ENCODE measurements around the gene GPRIN1. TPM values are rescaled to one million over a fixed set of nuclear protein-coding genes. Genes with fewer than 3 reads are reported as not detected.

The GPRIN1 gene
- total RNA-seq, 2 experiments from 2014 or later, result 1.4 to 1.5 TPM

DNA sequence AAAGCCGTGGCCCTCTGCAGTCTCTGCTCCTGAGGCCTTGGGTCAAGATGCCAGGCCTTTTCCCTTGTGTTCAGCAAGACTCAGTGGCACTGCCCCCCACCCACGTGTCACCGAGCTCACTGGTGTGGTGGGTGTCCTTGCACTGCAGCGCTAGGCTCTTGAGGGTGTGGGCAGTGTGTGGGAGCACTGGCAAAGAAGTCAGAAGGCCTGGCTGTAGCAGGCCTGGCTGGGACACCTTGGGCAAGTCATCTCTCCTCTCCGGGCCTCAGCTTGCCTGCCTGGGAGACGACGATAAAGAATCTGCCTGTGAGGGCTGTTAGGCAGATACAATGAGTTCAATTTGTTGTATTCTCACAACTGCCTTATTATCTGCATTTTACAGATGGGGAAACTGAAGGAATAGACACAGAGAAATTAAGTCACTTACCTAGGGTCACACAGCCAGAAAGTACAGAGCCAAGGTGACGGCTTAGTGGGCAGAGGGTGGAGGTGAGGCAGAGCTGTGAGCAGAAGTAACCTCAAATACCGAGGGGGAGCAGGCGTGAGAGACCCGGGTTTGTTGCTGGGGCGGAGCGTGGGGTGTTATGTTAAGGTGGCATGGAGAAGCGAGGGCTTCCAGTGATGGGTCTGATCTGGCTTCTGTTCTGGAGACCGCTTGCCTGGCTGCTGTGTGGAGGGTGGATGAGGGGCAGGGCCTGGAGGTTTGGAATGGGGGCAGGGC is 38.7 kb upstream of the GPRIN1 start:
- intact Hi-C loops (cut with micrococcal nuclease), result loop anchor here (2.0 to 10.0 kb wide), 2 partner anchors 374 to 666 kb away; partner anchors contain the start of genes MXD3 and ZNF346
- Mint-ChIP-seq H3K9me3 (no peaks in the 10 kb centered on the region), H3K27ac (no peak overlapping the region), H3K4me1 (ENCODE audit: low read depth) (peaks cover 57% of the 10 kb centered on the region), H3K4me3 (peak overlapping the region; percentile 86), H3K27me3 (ENCODE audit: low read depth) (no peaks in the 10 kb centered on the region), H3K36me3 (ENCODE audit: low read depth) (peaks cover 5% of the 10 kb centered on the region)
- CTCF ChIA-PET, result interaction anchor here (7.0 kb wide), 1 partner anchor 10 kb away, joined by 69 read pairs; no protein-coding TSS in a partner anchor
- DNase-seq, result peak; percentile 20

DNA sequence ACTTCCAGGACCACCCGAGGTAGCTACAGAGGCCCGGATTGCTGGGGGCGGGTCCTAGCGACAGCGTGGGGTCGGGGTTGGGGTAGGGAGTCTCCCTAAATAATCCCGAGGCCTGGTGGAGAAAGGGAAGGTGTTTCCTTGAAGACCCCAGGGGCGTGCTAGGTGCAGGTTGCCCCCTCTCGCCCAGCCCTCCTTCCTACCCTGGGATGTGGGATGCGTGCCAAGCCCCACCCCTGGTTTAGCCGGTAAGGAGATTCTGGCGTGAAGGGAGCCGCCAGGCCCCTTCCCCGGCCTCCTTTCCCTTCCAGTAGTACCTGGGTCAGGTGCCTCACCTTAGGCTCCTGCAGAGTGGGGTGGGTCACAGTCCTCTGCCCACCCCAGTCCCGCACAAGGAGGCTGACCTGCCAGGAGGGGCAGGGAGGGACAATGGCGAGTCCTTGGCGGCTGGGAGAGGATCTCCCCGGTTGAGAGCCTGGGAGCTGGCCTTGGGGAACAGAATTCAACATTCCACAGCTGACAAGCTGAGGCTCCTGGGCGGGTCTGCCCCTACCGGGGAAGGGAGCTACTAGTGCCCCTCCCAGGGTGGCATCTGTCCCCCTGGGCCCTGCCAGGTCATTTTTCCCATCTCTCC is 38.0 kb upstream of the GPRIN1 start:
- Mint-ChIP-seq H3K27me3 (ENCODE audit: low read depth) (no peaks in the 10 kb centered on the region), H3K4me1 (ENCODE audit: low read depth) (peaks cover 51% of the 10 kb centered on the region), H3K27ac (no peak overlapping the region), H3K9me3 (no peaks in the 10 kb centered on the region), H3K36me3 (ENCODE audit: low read depth) (no peaks in the 10 kb centered on the region), H3K4me3 (peak overlapping the region; percentile 86)
- intact Hi-C loops (cut with micrococcal nuclease), result loop anchor here (1.0 to 10.0 kb wide), 9 partner anchors 29 to 667 kb away; partner anchors contain the start of genes CLTB, FAF2, HIGD2A and MXD3
- CTCF ChIA-PET, result interaction anchor here (7.0 kb wide), 1 partner anchor 11 kb away, joined by 69 read pairs; no protein-coding TSS in a partner anchor
- peak; percentile 30 for DNase-seq

DNA sequence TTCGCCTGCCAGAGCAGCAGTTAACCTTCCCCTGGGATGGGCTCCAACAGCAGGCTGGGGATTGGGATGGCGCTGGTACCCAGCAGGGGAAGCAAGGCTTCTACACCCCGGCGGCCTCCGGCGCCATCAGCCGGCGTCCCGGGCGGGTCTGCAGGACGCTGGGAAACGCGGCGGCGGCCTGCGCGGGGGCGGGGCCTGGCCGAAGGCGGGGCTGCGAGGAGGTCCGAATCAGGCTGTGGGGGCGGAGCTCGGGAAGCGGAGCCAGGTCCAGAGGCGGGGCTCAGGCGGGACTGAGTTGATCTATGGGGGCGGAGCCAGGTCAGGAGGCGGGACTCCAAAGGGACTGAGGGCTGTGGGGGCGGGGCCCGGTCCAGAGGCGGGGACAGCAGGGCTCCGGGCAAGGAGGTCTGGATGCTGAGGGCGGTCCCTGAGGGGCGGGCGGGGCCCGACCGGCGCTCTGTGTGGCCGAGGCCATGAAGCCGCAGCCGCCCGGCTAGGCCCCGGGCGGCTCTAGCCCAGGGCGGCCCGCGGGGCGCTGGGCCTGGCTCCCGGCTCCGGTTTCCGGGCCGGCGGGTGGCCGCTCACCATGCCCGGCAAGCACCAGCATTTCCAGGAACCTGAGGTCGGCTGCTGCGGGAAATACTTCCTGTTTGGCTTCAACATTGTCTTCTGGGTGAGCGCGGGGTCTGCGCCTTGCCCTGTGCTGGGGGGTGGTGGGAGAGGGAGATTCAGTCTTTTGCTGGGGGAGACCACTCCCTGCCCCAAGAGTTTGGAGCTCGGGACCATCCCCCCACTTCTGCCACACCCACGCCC is 37.3 kb upstream of the GPRIN1 start, which contains the start of gene TSPAN17:
Gene TSPAN17, plus strand, starts transcription at position 455 of the 813 bp plus-strand sequence. Its CDS starts 132 bp downstream, at position 587.
- H3K27ac Mint-ChIP-seq, result peak within 1 kb of the TSS; percentile 86
- H3K4me3 Mint-ChIP-seq, result peak within 1 kb of the TSS; percentile 86
- no peaks in the 10 kb centered on the region for H3K27me3 Mint-ChIP-seq (ENCODE audit: low read depth)
- intact Hi-C loops (cut with micrococcal nuclease), result loop anchor here (1.0 to 10.0 kb wide), 8 partner anchors 28 to 668 kb away; partner anchors contain the start of genes CLTB, FAF2, HIGD2A and MXD3
- no peaks in the 10 kb centered on the region for H3K36me3 Mint-ChIP-seq (ENCODE audit: low read depth)
- H3K9me3 Mint-ChIP-seq, result no peaks in the 10 kb centered on the region
- peak; percentile 100 for DNase-seq
- CTCF ChIA-PET, result interaction anchor here (0.6 to 7.0 kb wide), 4 partner anchors 12 to 519 kb away, joined by 4 to 69 read pairs (median 6); no protein-coding TSS in a partner anchor
- peaks cover 43% of the 10 kb centered on the region for H3K4me1 Mint-ChIP-seq (ENCODE audit: low read depth)

DNA sequence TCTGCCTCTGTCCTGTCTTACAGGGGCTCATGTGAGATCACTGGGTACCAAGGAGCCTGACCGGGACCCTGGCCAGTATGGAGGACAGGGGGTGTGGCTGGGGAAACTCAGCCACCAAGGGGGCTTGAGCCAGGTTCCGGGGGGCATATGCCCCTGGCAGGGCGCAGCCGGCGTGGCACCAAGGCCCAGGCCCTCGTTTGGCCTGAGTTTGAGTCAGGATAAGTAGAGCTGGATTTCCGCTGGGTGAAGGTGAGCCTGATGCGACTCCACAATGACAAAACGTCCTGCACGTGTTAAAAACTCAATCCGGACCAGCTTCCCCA is 36.7 kb upstream of the GPRIN1 start:
- CTCF ChIA-PET, result interaction anchor here (0.9 to 7.0 kb wide), 3 partner anchors 12 to 111 kb away, joined by 4 to 69 read pairs (median 6); no protein-coding TSS in a partner anchor
- intact Hi-C loops (cut with micrococcal nuclease), result loop anchor here (1.0 to 10.0 kb wide), 8 partner anchors 27 to 668 kb away; partner anchors contain the start of genes CLTB, FAF2, HIGD2A and MXD3
- Mint-ChIP-seq H3K36me3 (ENCODE audit: low read depth) (no peaks in the 10 kb centered on the region), H3K27ac (peak overlapping the region; percentile 86), H3K4me3 (peak overlapping the region; percentile 86), H3K4me1 (ENCODE audit: low read depth) (peaks cover 38% of the 10 kb centered on the region), H3K27me3 (ENCODE audit: low read depth) (no peaks in the 10 kb centered on the region), H3K9me3 (no peaks in the 10 kb centered on the region)
- no peak for DNase-seq

DNA sequence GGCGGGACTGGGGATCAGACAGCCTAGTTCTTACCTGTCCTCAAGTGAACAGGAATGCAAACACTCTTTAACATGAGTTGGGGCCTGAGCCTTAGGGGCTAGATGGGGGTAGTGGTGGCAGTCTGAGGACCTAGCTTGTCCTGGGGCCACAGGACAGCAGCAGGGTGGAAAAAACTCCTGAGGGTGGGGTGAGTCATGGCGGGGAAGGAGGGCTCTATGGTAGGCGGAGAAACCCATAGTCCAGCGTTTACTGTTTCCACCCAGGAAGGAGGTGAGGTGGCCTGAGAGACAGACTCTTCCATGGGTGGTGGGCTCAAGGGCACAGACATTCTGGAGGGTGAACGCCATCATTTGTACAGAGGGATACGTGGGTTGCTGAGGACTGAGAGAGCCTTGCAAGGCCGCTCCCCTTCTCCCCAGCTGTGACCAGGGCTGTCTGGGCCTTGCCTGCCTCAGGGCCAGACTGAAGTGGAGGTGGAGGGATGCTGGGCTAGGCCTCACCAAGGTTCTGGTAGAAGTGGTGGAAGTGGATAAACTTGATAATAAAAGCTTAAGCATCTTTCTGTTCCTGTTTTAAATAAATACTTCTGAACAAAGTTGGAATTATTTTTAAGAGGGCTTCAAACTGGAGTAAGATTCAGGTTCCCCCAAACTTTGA is 36.2 kb upstream of the GPRIN1 start:
- peak overlapping the region; percentile 86 for H3K4me3 Mint-ChIP-seq
- CTCF ChIA-PET, result interaction anchor here (1.3 to 7.0 kb wide), 2 partner anchors 13 to 111 kb away, joined by 4 to 69 read pairs; no protein-coding TSS in a partner anchor
- H3K27ac Mint-ChIP-seq, result peak overlapping the region; percentile 86
- no peaks in the 10 kb centered on the region for H3K9me3 Mint-ChIP-seq
- H3K4me1 Mint-ChIP-seq (ENCODE audit: low read depth), result peaks cover 35% of the 10 kb centered on the region
- H3K27me3 Mint-ChIP-seq (ENCODE audit: low read depth), result no peaks in the 10 kb centered on the region
- DNase-seq, result no peak
- H3K36me3 Mint-ChIP-seq (ENCODE audit: low read depth), result no peaks in the 10 kb centered on the region
- intact Hi-C loops (cut with micrococcal nuclease), result loop anchor here (2.0 to 10.0 kb wide), 2 partner anchors 109 to 669 kb away; partner anchors contain the start of genes MXD3 and RNF44

DNA sequence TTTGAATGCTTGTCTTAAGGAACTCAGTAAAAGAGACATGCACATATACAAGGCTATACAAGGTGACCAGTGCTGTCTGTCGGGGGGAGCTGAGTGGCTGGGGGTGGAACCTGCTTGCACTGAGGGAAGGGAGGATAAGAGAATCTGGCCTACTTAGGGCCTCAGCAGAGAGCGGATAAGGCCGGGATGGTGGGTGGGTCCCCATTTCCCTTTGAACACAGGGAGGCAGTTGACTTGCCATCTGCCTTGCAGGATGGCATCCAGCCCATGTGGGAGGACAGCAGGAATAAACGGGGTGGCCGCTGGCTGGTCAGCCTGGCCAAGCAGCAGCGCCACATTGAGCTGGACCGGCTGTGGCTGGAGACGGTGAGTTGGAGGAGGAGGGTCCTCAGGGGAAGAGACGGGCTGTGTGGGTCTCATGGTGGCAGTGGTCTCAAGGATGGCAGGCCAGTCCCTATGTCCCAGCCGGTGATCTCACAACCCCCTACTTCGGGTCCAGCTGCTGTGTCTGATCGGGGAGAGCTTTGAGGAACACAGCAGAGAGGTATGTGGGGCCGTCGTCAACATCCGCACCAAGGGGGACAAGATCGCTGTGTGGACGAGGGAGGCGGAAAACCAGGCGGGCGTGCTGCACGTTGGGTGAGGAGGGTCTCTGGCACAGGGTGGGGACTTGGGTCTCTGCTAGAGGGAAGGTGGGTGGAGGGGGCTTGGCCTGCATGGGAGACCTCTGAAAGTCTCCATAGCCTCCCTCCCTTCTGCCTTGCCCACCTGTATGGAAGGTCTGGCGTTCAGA is 35.1 kb upstream of the GPRIN1 start:
- Mint-ChIP-seq H3K4me1 (ENCODE audit: low read depth) (peaks cover 27% of the 10 kb centered on the region), H3K27ac (no peak overlapping the region), H3K9me3 (no peaks in the 10 kb centered on the region), H3K4me3 (no peak overlapping the region), H3K36me3 (ENCODE audit: low read depth) (no peaks in the 10 kb centered on the region), H3K27me3 (ENCODE audit: low read depth) (no peaks in the 10 kb centered on the region)
- intact Hi-C loops (cut with micrococcal nuclease), result loop anchor here (10.0 kb wide), 1 partner anchor 670 kb away; the partner anchor contains the start of gene MXD3
- CTCF ChIA-PET, result no interaction called here
- DNase-seq, result no peak

DNA sequence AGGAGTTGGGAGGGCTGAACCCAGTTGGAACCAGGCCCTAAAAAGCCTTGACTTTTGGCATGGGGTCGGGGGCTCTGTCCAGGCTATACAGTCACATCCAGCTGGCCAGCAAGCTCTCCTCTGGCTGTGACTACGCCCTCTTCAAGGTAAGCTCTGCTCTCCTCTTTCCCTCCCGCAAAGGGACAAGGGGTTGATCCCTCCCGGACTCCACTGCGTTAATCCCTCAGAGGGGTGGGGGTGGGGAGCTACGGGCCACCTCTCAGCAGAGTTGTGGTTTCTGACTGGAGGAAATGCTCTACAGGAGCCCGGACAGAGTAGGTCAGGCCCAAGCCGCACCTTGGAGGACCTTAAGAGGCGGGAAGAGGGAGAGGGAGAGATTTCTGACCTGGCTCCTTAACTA is 34.3 kb upstream of the GPRIN1 start:
- Mint-ChIP-seq H3K27ac (no peak overlapping the region), H3K36me3 (ENCODE audit: low read depth) (no peaks in the 10 kb centered on the region)
- intact Hi-C loops (cut with micrococcal nuclease), result loop anchor here (10.0 kb wide), 1 partner anchor 671 kb away; the partner anchor contains the start of gene MXD3

DNA sequence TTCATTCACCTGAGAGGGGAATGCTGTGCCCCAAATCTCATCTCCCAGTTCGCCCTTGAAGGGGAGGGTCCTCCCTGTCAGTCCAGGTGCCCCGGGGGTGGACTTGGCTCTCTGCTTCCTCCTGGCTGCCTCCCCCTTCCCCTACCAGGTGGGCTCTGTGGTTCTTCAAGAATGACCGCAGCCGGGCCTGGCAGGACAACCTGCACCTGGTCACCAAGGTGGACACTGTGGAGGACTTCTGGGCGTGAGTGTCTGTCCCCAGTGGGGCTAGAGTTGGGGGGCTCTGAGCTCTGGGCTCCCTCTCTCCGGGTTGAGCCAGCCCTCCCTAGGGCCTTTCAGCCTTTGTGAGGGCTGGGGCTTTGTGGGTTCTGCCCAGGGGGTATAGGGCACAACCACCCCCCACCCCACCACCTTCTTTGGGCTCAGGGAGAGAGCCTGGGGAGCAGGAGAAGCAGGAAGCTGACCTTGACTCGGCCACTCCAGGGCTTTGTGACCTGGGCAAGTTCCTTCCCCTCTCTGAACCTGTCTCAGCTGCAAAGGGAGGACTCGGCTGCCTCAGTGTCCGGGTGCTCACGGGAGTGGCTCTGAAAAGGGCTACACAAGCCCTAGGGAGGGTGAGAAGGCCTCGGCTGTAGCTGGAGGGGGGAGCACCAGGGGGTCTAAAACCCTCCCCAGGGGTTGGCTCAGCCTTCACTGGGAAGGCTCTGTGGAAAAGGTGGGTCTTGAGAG is 33.7 kb upstream of the GPRIN1 start:
- CTCF ChIA-PET, result interaction anchor here (1.2 kb wide), 1 partner anchor 17 kb away, joined by 4 read pairs; no protein-coding TSS in a partner anchor
- Mint-ChIP-seq H3K27me3 (ENCODE audit: low read depth) (no peaks in the 10 kb centered on the region), H3K4me1 (ENCODE audit: low read depth) (peaks cover 18% of the 10 kb centered on the region), H3K36me3 (ENCODE audit: low read depth) (no peaks in the 10 kb centered on the region), H3K4me3 (no peak overlapping the region), H3K27ac (no peak overlapping the region), H3K9me3 (no peaks in the 10 kb centered on the region)
- no peak for DNase-seq
- intact Hi-C loops (cut with micrococcal nuclease), result loop anchor here (10.0 kb wide), 1 partner anchor 671 kb away; the partner anchor contains the start of gene MXD3

More for the DNA sequence above, 34.3 kb upstream of the GPRIN1 start:
- CTCF ChIA-PET, result interaction anchor here (1.2 kb wide), 1 partner anchor 16 kb away, joined by 4 read pairs; no protein-coding TSS in a partner anchor
- no peaks in the 10 kb centered on the region for H3K9me3 Mint-ChIP-seq
- H3K27me3 Mint-ChIP-seq (ENCODE audit: low read depth), result no peaks in the 10 kb centered on the region
- peaks cover 24% of the 10 kb centered on the region for H3K4me1 Mint-ChIP-seq (ENCODE audit: low read depth)
- no peak for DNase-seq
- no peak overlapping the region for H3K4me3 Mint-ChIP-seq

DNA sequence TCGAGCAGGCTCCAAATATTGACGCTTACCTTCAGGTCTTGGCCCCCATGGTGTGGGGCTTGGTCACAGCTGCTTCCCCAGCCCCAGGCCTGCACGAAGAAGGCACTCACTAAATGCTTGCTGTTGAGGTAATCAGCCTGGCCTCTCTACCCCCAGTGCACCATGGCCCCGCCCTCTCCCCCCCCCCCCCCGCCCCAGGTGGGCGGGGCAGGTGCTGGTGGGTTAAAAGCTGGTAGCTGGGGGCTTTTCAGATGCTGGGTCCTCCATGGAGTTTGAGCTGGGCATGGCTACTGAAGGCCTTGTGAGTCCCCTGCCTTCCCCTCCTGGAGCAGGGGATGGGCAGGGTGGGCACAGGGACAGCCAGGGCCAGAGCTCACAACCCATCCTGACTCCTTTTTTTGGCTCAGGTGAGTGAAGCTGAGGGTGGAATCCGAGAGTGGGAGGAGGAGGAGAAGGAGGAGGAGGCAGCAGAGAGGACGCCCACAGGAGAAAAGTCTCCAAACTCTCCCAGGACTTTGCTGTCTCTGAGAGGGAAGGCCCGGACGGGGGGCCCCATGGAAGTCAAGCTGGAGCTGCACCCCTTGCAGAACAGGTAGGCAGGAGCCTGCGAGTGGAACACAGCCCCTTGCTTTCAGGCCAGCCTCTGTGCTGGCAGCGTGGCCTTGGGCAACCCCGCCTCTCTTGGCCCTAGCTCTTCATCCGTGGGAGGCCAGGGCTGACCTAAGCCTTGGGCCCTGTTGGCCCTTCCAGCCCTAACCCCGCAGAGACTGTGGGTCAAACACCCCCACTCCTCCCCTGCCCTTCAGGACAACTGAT is 32.9 kb upstream of the GPRIN1 start:
- CTCF ChIA-PET, result interaction anchor here (1.2 kb wide), 1 partner anchor 18 kb away, joined by 4 read pairs; no protein-coding TSS in a partner anchor
- Mint-ChIP-seq H3K36me3 (ENCODE audit: low read depth) (no peaks in the 10 kb centered on the region), H3K4me1 (ENCODE audit: low read depth) (peaks cover 11% of the 10 kb centered on the region), H3K9me3 (no peaks in the 10 kb centered on the region), H3K27me3 (ENCODE audit: low read depth) (no peaks in the 10 kb centered on the region), H3K27ac (no peak overlapping the region), H3K4me3 (no peak overlapping the region)
- intact Hi-C loops (cut with micrococcal nuclease), result loop anchor here (10.0 kb wide), 1 partner anchor 672 kb away; the partner anchor contains the start of gene MXD3
- no peak for DNase-seq

Measured in activated naive CD4-positive, alpha-beta T cell treated with anti-CD3 and anti-CD28 coated beads for 36 hours (primary cell).